NCI-H146 treated with DMSO at 0.1 percent for 48 hours (cell line): ENCODE results near the gene LIG1.

Experiments
- DNase-seq: peaks from one replicate; lab custom pipeline; 2025; ENCODE audit not compliant: unreplicated experiment; lab: John Stamatoyannopoulos, UW

LIG1 gene

DNA sequence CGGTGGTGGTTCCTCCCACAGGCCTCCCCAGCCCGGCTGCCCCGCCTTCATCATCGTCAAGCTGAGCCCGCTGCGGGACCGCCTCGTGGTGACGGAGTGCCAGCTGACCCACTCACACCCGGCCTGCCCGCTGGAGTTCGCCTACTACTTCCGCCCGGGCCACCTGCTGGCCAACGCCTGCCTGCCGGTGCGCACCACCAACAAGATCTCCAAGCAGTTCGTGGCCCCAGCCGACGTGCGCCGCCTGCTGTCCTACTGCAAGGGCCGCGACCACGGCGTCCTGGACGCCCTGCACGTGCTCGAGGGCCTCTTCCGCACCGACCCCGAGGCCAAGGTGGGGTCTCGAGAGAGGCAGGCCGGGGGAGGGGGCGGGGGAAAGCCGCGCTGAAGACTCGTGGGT lies 12.3 kb upstream of the LIG1 start:
- no peak for DNase-seq

DNA sequence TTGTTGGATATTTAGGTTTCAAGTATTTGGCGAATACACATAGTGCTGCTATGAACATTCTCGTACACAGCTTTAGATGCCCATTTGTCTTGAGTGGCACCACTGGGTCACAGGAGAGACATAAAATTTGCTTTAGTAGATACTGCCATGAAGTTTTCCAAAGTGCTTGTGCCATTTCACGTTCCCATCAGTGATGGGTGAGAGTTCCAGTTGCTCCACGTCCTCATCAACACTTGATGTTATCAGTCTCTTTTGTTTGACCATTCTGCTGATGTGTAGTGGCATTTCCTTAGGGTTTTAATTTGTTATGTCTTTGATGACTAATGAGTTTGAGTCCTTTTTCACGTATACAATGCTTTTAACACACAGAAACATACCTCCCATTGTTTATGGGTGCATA lies 11.4 kb upstream of the LIG1 start:
- DNase-seq, result no peak

GRCh38 chr19:48176226-48176625 lies 6.1 kb upstream of the LIG1 start:
- DNase-seq, result no peak

DNA sequence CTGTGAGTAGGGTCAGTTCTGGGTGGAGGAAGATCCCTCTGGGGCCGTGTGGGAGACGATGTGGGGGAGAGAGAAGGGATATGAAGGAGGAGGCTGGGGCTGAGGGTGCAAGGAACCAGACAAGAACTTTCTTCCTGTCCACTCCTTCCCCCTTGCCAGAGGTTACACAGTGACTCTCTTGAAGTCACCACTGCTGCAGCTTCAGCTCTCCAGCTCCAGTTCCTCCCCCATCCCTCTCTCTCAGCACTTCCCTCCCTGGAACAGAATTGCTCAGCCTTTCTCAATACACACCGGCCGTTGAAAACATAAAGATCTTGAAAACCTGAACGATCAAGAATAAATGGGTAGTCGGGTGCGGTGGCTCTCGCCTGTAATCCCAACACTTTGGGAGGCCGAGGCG lies 5.4 kb upstream of the LIG1 start:
- no peak for DNase-seq

- DNase-seq, result no peak
Observed at GRCh38 chr19:48174445-48175030, 4.4 kb upstream of the LIG1 start.

DNA sequence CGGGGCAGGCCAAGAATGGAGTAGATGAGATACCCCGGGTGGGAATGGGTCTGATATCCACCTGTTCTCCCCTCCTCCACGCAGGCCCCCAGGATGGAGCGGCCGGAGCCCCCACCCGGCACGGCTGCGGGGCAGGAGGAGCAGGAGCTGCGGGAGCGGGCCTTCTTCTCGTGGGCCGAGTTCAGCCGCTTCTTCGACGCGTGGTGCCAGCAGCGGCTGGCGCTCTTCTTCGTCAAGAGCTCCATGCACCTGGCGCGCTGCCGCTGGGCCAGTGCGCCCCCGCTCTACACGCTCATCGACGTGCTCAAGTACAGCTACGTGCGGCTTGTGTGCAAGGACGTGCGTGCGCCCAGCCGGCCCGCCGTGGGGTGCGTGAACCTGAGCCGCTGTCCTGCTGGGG lies 1.6 kb upstream of the LIG1 start:
- no peak for DNase-seq

DNA sequence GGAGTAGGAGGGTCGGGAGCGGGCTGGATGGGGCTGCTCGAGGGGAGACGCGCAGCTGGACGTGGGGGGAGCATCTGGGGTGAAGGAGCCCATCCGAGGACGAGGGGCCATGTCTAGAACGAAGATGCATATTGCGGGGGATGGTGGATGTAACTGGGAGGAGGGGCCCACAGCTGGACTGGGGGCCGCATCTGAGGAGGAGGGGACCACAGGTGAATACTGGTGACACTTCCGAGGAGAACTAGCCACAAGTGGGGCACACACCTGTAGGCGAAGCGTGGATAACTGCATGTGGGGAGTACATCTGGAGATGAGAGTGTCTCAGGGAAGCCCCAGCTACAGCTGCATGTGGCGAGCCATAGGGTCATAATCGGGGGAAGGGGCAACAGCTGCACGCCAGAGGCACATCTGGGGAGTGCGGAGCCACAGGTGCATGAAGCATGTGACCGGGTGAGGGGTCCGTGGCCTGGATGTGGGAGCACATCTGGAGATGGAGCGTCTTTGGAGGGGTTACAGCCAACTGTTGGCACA lies 738 bp upstream of the LIG1 start:
- peak; percentile 55 for DNase-seq

- peak; percentile 81 for DNase-seq
Observed at GRCh38 chr19:48169578-48169938, 586 bp downstream of the LIG1 start.

- DNase-seq, result no peak
Observed at GRCh38 chr19:48168689-48169088, 1.5 kb downstream of the LIG1 start.

DNA sequence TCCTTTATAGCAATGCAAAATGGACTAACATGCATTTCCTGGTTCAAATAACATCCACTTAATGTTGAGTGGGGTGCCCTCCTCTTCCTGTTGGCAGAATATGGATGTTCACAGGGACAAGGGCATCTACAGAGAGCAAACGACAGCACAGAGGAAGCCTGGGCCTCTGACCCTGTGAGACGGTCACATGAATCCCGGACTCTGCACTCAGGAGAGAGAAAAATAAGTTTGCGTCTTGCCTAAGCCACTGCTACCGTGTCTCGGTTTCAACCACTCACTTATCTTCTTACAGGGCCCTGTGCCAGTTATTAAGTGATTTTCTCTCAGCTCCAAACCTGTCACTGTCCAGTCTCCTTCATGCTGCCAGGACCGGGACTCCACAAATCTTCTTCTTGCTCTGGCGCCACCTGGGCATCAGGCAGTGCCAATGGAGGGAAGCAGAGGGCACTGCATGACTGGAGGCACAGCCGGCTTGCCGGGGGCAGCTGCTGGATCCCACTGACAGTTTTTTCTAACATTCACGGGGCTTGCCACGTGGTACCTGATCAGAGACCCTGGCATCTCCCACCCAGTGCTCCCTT lies 11.8 kb downstream of the LIG1 start:
- no peak for DNase-seq

- no peak for DNase-seq
Observed at GRCh38 chr19:48154003-48154402, 16.1 kb downstream of the LIG1 start.

- peak; percentile 42 for DNase-seq
Observed at GRCh38 chr19:48152551-48152950, 17.6 kb downstream of the LIG1 start.

GRCh38 chr19:48149430-48149829 lies 20.7 kb downstream of the LIG1 start:
- no peak for DNase-seq

DNA sequence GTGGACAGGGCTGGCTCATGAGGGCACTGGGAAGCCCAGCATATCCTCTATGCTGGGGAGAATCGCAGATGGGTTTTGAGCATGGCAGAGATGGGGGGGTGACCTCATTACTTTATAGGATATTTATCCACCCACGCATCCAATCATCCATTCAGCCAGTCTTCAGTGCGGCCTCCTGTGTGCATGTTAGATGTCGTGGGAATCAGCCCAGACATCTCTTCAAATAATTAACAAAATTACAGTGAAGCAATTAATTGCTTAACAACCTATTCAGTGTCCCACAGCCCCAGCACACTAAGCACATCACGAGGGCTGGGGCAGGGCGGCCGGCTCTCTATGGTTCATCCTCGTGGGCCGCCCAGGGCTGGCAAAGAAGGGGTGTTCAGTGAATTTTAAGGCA lies 21.6 kb downstream of the LIG1 start:
- DNase-seq, result no peak

DNA sequence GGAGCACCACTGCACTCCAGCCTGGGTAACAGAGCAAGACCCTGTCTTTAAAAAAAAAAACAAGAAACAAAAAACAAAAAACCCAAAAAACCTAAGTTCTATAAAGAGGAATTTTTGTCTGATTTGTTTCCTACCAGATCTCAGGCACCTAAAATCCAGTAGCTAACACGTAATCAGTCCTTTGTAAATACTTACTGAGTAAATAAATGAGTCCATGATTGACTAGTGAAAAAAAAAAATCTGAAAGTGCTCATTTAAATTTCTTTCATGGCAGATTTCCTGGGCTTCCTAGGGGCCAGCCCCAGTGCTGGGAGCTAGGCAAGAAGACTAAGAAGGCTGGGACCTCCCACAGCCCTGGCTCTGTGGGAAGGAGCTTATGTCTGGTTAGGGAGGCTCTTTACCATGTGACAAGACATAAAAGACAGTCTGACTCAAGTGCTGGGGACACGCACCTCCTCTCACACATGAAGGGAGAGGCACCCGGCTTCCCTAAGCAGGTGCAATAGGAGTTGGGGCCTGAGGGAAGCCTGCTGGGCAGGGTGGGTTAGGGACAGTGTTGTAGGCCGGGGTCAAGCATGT lies 22.5 kb downstream of the LIG1 start:
- DNase-seq, result no peak

DNA sequence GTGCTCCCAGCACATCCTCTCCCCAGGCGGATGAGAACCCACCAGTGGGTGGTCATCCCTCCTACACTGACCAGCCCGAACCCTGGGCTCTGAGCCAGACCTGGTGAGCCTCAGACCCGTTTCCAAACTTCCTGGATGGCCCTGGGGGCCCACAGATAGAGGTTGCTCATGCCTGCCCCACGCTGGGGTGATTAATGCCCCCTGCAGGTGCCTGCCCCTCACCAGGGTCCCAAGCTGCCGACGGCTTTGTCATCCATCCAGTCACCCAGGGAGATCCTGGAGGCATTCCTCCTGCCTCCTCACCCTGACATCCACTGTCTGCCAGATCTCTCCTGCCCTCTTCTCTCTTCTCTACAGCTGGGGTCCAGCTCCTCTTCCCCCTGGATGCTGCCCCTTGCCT lies 31.1 kb downstream of the LIG1 start:
- DNase-seq, result no peak

DNA sequence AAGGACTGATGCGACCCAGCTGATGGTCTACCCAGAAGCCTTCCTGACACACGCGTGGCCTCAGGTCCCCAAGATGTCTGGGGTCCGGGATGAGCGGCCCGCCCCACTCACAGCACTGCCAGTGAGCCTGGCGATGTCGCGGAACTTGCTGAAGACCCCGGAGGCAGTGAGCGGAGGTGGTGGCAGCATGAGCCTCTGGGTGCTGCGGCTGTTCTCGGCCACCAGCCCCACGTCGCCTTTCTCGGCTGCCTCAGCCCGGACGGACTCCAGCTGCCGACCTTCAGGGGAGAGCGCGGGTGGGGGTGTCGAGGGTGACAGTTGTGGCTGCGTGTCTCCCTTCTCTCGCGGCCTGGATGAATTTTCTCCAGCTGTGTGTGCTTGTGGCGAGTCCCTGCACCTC lies 32.7 kb downstream of the LIG1 start:
- DNase-seq, result no peak

GRCh38 chr19:48136547-48136946 lies 33.6 kb downstream of the LIG1 start:
- no peak for DNase-seq

- DNase-seq, result no peak
Observed at GRCh38 chr19:48135411-48135810, 34.7 kb downstream of the LIG1 start.

DNA sequence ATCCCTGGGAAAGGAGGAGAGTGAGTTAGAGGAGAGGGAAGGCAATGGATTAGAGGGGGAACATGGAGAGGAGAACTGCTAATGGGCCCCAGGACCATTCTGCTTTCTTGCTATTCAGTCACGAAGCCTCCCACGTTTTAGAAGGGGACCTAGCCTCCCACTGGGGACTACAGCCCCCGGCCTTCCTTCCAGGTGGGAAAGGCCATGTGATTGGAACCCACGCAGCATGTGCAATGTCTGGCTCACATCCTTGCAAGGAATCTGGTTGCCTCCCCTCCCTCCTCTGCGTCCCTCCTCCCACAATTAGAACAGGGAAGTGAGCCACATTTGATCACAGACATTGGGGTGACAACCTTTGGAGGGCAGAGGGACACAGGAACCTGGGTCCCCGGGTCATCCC lies 37.0 kb downstream of the LIG1 start:
- no peak for DNase-seq

DNA sequence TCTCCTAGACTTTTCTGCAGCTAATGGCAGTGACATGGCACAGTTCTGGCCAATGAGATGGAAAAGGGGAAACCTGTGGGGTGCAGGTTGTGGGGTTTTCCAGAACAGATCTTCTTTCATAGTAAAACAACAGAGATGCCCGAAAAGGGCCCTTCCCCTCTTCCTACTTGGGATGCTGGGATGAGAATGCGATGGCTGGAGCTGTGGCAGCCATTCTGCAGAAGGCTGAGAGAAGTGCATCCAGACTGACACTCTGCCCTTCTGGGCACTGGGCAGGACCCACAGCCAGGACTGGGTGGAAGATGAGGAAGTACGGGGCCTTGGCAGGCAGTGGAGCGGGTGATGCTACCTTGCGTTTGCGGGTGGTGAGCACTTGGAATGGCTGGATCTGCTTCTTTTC lies 42.6 kb downstream of the LIG1 start:
- DNase-seq, result no peak

DNA sequence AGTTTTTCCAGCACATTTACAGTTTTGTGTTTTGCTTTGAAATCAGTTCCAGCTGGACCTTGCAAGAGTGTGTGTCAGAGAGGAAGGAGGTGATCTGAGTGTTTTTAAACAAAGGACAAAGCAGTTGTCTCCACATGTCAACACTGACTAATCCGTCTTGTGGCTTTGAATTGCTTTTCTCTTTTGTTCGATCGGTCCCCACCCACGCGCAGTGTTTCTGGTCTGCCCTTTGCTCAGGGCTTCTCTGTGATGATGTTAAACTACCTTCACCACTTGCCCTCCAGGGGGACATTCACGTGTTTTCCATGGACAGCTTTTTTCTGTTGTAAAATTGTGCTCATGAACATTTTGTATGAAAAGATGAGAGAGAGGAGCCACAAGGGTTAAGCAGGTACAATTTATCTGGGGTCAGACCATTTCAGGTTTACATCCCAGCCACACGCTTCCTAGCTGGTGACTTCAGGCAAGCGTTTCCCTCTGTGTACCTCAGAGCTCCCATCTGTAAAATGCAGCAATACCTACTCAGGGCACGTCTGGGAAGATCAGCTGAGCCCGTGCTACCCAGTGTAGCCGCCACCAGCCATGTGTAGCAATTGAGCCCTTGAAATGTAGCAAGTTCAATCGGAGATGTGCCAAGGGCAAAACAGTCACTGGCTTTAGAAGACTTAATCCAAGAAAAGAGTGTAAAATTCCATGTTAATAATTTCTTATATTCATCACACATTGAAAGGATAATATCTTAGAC lies 46.1 kb downstream of the LIG1 start:
- no peak for DNase-seq
